Activated CD4-positive, alpha-beta T cell treated with anti-CD3 and anti-CD28 coated beads, Interleukin-2, amount 50 U/mL, for 16 hours (primary cell): ENCODE data around the gene CCDC71.

Experiments used
- DNase-seq: peaks from one replicate; pipeline ENCODE4 v3.0.0-alpha.2; 2020

CCDC71 gene

DNA sequence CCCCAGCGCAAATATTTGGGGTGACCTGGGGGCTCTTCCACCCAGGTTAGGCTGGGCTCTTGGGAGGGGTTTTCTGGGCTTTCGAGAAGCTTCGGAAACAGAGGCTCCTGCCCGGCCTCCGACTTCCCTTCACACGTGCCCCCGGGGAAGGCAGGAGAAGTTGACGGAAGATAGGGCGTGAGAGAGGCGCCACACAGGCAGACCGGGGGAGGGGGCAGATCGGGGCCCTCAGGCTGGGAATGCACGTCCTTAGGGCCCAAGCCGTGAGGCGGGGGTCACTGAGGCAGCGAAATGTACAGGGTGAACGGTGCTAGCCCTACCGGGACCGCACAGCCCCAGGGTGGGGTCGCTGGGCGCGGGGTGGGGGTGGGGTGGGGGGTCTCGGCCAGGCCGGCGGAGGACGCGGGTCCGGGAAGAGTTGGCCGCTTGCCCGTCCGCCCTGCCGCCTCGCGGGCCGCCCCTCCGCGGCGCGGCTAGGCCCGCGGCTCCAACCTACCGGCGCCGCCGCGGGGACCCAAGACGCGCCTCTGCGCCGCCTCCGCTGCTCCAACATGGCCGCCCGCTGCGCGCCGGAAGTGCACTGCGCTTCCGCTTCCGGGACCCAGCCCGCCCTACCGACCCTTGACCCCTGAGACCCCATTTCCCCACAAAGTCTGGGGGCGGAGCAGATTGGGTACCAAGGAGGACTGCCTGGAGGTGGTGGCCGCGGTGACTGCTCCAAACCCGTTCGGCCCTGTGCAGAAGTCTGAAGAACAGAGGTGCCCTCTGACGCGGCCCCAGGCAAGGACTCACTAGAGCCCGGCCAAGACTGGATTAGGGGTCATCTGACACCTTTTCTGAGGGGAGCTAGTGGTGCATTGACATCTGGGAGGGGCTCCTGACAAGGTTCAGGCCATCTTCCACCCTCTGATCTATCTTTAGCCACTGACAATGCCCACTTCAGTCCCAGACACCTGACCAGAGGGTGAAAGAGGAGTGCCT, at the start of gene CCDC71:
TSS of gene CCDC71 (minus strand) at position 561 of the 981 bp plus-strand sequence. CDS start 2,123 bp downstream, outside the sequence.
- peak; percentile 84 for DNase-seq

DNA sequence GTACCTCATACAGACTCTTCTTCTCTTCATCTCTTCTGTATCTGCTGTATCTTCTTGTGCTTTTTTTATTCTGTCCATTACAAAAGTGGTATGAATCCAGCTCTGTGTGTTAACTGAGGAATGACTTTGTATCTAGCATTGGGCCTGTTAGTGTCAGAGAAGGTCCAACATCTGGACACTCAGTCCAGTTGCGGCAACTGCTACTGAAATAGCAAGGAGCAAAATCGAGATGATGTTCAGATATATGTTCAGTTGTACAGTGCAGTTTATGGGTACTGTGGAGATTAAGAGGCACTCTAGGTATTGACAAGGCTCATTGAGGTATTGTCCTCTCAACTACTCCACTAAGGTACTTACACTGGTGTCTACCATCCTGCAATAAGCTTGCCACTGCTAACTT, 47.9 kb upstream of the CCDC71 start:
- DNase-seq = no peak

DNA sequence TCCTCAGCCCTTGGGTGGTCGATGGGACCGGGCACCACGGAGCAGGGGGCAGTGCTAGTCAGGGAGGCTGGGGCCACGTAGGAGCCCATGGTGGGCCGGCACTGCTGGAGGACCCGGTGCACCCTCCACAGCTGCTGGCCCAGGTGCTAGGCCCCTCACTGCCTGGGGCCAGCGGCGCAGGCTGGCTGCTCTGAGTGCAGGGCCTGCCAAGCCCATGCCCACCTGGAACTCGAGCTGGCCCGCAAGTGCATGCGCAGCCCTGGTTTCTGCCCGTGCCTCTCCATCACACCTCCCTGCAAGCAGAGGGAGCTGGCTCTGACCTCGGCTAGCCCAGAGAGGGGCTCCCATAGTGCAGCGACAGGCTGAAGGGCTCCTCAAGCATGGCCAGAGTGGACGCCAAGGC, 47.4 kb upstream of the CCDC71 start:
- no peak for DNase-seq

DNA sequence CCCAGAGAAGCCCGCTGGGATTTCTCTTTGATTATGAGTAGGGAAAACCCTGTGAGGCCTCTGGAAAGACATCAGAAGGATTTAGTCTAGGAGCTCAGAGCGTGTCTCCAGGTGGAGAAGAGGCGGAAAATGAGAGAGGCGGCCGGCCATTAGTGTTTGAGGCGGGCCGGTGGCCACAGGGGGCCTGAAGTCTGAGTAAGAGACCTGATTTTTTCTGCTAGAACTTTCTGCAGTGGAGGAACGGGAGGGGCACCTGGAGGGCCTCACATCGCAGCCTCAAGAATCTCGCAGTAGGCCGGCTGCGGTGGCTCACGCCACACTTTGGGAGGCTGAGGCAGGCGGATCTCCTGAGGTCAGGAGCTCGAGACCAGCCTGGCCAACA, 33.8 kb upstream of the CCDC71 start:
- DNase-seq = no peak

DNA sequence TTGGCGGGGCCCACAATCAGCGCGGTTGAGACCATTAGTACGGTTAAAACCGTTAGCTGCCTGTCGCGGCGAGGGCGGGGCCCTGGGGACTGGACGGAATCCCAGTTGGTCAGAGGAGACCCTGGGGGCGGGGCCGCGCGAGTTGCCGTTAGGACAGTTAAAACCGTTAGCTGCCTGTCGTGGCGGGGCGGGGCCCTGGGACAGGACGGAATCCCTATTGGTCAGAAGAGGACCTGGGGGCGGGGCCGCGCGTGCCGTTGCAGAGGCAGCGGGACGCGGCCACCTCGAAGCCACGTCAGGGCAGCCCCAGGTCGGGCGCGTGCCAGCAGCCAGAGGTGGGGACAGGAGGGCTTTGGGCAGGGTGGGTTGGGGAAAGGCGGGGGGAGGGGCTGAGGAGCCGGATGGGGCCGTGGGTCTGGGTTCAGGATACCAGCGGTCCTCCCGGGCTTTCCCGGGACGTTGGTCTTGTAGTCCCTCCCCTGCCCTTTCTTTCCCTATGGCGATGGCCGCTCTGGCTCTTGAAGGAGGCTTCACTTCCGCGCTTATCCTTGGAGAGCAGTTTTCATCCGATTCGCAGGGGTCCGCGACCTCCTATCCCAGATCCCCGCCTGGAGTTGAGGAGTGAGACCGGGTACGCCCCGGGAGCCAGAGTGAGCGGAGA, 33.2 kb upstream of the CCDC71 start:
- DNase-seq = no peak

DNA sequence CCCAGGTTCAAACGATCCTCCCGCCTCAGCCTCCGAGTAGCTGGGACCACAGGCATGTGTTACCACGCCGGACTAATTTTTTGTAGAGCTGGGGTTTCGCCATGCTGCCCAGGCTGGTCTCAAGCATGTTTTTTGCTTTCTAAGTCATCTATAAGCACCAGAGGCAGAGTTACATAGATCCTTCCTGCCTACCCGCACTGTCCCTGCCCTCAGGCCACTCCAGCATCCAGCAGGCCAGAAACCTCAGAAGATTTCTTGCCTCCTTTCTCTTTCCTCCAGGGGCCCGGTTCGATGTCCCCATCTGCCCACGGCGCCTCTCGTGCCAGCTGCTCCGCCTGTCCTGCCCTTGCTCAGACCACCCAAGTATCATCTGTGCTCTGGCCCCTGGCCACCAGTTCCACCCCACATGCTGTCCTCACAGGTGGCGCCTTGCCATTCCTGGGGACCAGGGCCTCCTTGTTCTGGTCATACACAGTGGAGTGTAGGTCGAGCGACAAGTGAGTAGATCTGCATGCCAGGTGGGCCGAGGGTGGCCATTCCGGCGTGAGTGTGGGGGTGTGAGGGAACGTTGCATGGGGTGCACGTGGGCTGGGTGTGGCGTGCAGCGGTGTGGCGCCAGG, 32.6 kb upstream of the CCDC71 start:
- DNase-seq = no peak

DNA sequence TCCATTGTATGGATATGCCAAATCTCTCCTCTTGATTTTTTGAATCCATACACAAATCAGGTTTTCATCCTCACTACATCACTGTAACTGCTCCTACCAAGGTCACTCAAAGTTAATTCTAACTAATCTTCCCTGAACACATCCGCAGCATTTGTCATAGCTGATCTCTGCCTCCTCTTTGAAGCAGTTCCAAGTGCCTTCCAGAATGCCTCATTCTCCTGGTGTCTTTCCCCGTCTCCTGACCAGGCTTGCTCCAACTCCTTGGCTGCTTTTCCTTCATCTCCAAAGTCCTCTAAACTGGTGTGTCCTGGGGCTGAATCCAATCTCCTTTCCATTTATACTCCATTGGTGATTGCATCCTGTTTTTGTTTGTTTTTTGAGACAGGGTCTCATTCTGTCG, 32.0 kb upstream of the CCDC71 start:
- no peak for DNase-seq

DNA sequence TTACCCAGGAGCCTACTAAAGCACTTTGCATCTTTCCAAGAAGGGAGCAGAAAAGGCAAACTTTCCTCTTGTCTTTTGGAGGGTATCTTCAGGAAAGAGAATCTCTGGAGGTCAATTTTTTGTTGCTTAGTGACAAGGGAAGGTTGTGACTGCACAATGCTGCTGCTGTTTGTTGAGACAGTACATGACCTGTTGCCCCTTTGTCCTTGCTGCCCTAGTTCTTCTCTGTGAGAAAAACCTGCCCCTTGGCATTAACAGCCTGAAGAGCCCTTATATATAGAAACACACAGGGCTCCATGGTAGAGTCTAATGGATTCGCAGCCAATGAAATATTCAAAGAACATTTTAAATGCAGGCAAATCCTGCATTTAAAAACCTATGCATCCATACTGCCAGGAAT, 25.6 kb upstream of the CCDC71 start:
- DNase-seq = no peak

DNA sequence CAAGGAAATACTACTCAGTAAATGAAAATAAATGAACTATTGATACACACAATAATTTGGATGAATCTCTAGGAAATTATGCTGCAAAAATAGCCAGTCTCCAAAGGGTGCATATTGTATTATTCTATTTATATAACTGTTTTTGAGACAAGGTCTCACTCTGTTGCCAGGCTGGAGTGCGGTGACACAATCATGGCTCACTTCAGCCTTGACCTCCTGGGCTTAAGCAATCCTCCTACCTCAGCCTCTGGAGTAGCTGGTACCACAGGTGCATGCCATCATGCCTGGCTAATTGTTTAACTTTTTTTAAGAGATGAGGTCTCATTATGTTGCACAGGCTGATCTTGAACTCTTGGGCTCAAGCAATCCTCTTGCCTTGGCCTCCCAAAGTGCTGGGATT, 17.7 kb upstream of the CCDC71 start:
- DNase-seq = no peak

DNA sequence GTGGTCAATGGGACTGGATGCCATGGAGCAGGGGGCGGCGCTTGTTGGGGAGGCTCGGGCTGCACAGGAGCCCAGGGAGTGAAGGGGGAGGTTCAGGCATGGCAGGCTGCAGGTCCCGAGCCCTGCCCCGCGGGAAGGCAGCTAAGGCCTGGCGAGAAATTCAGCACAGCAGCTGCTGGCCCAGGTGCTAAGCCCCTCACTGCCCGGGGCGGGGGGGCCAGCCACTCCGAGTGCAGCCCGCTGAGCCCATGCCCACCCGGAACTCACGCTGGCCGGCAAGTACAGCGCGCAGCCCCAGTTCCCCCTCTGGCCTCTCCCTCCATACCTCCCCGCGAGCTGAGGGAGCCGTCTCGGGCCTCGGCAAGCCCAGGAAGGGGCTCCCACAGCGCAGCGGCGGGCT, 16.6 kb upstream of the CCDC71 start:
- DNase-seq = no peak

DNA sequence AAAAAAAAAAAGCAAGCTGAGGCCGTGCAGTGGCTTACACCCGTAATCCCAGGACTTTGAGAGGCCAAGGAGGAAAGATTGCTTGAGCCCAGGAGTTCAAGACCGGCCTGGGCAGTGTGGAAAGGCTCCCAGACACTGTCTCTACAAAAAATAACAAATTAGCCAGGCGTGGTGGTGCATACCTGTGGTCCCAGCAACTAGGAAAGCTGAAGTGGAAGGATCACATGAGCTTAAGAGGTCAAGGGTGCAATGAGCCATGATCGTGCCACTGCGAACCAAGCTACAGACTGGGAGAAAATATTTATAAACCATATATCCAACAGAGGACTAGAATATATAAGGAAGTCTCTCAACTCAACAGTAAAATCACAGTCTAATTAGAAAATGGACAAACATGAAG, 15.2 kb upstream of the CCDC71 start:
- no peak for DNase-seq

DNA sequence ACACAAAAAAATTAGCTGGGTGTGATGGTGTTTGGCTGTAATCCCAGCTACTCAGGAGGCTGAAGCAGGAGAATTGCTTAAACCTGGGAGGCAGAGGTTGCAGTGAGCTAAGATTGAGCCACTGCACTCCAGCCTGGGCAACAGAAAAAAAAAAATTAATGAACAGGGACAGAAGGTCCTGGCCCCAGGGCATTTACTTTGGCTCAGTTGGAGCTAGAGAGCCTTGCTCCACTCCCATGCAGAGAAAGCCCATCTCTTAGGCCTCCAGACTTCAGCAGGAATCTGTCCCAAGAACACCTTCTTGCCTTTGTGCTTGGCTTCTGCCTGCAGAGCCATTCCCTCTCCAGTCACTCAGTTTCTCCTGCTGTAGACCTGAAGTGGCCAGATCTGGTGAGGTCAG, 14.0 kb upstream of the CCDC71 start:
- DNase-seq = no peak

DNA sequence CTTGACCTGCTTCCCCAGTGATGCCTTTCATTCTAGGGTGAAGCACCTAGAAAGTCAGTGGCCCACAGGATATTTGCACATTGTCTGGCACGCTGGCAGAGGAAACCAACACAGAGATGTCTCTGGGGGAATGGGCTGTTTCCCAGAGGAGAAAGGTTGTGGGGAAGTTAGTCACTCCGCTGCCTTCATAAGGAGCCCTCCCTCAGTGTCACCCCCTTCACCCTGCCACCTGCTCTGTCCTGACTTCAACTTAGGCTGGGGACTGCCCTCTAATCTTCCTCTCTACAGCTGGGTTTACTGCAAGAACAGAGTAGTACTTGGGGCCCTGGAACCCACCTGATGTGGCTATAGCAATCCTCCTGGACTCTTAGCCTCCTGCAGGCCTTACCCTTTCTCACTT, 10.9 kb upstream of the CCDC71 start:
- no peak for DNase-seq

DNA sequence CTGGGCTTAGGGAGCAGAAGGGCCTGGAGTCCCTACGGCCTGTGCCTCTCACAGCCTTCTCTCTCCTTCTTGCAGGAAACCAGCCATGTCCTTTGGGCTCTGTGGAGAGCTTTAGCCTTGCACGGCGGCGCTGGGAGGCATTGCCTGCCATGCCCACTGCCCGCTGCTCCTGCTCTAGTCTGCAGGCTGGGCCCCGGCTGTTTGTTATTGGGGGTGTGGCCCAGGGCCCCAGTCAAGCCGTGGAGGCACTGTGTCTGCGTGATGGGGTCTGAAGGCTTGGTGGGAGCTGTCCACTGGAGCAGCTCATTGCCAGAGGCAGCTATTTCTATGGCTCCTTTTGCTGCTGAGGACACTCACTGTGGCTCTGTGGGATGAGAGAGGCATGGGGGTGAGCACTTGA, 9.4 kb upstream of the CCDC71 start:
- no peak for DNase-seq

DNA sequence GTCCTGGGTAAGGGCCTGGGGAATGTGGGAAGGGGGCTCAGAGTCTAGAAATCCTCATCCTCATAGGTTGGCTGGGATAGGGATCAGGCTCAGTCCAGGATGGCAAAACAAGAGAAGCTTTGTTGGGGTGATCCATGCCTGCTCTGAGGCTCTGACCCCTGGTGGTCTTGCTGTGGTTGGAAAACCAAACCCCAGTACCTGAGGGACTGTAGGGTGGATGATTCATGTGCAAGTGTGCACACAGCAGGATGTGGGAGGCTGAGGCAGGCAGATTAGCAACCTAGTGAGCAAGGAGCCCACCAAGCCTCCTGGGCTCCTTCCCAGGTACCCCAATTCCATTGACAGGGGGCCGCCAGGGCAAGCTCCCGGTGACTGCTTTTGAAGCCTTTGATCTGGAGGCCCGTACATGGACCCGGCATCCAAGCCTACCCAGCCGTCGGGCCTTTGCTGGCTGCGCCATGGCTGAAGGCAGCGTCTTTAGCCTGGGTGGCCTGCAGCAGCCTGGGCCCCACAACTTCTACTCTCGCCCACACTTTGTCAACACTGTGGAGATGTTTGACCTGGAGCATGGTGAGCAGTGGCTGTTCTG, 8.4 kb upstream of the CCDC71 start:
- DNase-seq = no peak

DNA sequence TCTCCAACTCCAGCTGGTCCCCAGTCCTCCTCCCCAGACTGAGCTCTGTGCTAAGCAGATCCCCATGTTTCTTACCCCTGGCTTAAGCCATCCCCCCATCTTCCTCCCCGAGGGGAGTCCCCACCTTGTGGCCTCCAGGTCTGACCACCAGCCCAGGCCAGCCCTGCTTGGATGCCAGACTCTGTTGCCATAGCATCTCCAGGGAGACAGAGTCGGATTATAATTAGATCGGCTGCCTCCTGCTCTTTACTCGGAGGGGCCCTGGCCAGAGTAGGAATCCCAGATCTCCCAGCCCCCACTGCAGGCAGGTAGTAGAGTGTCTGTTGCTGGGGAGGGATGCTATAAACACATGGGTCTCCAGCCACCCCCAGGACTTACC, 7.7 kb upstream of the CCDC71 start:
- no peak for DNase-seq

DNA sequence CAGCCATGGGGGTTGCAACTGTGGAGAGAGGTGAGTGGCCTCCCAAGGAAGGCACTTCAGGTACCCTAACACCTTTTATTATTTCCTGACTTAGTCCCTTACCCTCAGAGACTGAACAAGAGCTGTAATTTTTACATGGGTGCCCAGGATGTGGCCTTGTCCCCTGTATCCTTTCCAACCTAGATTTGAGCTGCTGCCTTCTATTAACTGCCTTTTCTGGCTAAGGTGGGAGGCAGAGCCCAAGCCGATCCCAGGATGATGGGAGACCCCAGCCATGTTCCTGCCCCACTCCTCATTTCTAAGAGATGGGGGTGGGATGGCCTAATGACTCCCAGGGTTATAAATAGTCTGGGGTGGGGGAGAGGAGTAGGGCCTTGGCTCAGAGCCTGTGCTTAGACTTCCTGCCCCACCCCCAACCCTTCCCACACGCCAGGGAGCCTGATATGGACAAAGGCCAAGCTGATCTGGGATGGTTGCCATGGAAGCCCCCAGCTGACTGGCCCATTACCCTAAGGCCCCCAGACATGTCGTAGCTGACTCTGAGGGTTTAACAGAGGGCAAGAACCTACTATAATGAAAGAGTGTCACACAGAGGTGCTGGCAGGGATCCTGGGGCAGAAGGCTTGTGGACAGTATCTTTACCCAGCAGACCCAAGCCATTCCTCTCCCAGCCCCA, 7.1 kb upstream of the CCDC71 start:
- no peak for DNase-seq

DNA sequence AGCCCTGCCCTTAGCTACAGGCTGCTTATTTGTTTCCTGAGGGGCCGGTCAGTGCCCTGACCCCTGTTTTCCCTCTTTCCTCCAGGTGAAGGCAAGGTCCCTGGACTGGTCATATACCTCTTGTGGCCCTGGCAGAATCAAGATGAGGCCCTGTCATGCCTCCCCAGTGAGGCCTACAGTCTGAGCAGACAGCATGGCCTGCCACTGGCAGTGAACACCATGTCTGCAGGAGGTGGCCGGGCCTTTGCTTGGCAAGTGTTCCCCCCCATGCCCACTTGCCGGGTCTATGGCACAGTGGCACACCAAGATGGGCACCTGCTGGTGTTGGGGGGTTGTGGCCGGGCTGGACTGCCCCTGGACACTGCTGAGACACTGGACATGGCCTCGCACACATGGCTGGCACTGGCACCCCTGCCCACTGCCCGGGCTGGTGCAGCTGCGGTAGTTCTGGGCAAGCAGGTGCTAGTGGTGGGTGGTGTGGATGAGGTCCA, 6.5 kb upstream of the CCDC71 start:
- no peak for DNase-seq

DNA sequence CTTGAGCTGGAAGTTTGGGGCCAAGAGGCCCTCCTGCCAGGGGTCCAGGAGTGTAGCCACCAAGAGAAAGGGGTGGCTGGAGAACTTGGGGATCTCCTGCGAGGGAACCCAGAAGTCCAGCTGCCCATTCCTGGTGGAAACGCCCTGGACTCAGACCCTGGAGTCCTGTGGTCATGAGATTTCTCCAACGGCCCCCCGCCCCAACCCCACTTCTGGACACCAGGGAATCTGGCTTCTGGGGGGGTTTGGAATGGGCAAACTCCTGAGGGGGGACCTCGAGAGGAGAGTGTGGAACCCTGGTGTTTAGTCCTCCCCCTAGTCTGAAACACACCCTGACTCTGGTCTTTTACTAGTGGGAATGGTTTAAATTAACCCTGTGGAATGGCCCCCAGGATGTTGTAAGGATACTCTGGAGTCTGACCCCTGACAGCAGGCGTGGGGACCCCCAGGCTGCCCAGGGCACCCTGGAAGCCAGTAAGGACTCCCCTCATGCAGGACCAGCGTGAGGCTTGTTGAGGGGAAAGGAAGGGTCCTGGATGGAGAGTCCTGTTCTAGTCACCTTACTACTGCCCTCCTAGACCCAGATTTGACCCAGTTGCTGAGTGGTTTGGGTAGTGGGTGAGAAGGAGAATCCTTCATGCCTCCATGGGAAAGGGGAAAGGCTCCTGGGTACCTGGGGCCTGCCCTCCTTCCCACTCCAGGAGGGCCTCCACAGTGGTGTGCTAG, 5.8 kb upstream of the CCDC71 start:
- no peak for DNase-seq

DNA sequence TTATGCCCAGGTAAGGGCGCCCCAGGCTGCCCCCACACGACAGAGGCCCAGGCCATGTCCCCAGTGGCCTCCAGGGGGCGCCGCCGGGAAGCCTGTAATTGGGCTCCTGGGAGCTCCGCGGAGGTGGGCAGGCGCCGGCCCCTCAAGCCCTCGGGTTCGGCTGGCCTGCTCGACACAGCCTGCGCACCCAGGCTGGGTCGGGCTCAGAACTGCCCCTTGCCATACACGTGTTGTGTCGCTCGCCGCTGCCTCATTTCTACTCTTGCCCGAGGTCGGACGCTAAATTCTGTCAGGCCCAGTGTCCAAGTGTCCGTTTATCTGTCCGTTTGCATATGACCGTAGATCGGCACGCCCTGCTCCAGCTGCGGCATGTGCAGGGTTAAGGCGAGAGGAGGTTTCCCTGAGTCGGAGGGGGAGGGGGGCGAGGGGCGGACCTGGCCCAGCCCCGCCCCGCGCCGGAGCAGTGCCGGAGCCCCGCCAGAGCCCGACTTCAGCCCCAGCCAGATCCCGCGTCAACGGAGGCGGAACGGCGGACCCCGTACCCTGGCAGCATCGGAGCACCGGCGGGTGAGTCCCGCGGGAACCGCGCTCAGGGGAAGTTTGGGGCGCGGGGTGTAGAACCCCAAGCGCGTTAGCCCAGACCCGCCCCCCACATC, 5.1 kb upstream of the CCDC71 start, which contains the start of gene KLHDC8B:
TSS of gene KLHDC8B (plus strand) at position 480 of the 656 bp plus-strand sequence. CDS start 1,172 bp downstream, outside the sequence.
- peak; percentile 80 for DNase-seq

DNA sequence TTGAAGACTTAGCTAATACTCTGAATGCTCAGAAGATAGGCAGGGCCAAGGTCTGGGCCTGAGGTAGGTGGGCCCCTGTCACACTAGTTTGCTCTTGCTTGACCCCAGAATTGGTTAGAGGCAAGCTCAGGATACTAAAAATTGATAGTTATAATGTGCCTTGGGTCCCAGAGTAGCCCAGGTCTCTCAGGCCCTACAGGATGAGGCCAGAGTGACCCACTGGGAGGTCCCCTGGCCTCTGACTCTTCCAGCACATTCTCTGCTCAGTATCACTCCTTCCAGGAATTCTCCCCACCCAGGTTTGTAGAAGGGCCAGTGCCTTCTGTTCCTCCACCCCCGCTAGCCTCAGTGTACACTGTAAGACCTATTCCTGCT, 4.6 kb upstream of the CCDC71 start:
- no peak for DNase-seq
